H9 (cell line): ENCODE results near the gene MTMR12. TPM values are rescaled to one million over a fixed set of nuclear protein-coding genes. Genes with fewer than 3 reads are reported as not detected.
A peak's percentile ranks its signal among the peaks of the same experiment; 100 is the strongest.

ENCODE experiments used
- DNase-seq: peaks from one replicate; pipeline ENCODE4 v3.0.0-alpha.2; 2017
- H2AFZ ChIP-seq: one replicate; pipeline ENCODE4 v1.6.1; 2013; ENCODE audit warnings: mild to moderate bottlenecking, low read length, control low read depth, moderate library complexity
- H2AK5ac ChIP-seq: 2 replicates; pipeline ENCODE4 v1.6.1; 2013; ENCODE audit warnings: low read length, control low read depth, mixed read lengths; ENCODE audit not compliant: insufficient read length
- H2BK120ac ChIP-seq: one replicate; pipeline ENCODE4 v1.6.1; 2013; ENCODE audit warnings: low read depth, mild to moderate bottlenecking, low read length, control low read depth, inconsistent platforms; ENCODE audit not compliant: poor library complexity, severe bottlenecking
- H2BK12ac ChIP-seq: 2 replicates; pipeline ENCODE4 v1.6.1; 2013; ENCODE audit warnings: low read length, control low read depth, mixed read lengths, low read depth; ENCODE audit not compliant: insufficient read length
- H2BK15ac ChIP-seq: 2 replicates; pipeline ENCODE4 v1.6.1; 2013; ENCODE audit warnings: low read depth, low read length, control low read depth
- H2BK20ac ChIP-seq: one replicate; pipeline ENCODE4 v1.6.1; 2013; ENCODE audit warnings: low read depth, mild to moderate bottlenecking, low read length, control low read depth, inconsistent platforms; ENCODE audit not compliant: poor library complexity, severe bottlenecking
- H2BK5ac ChIP-seq: 2 replicates; pipeline ENCODE4 v1.6.1; 2013; ENCODE audit warnings: low read length, control low read depth, mixed read lengths; ENCODE audit not compliant: insufficient read length
- H3K14ac ChIP-seq: 2 replicates; pipeline ENCODE4 v1.6.1; 2013; ENCODE audit warnings: low read length, control low read depth; ENCODE audit not compliant: insufficient read depth
- H3K18ac ChIP-seq: 2 replicates; pipeline ENCODE4 v1.6.1; 2013; ENCODE audit warnings: low read depth, mild to moderate bottlenecking, mixed read lengths, low read length, control low read depth; ENCODE audit not compliant: insufficient read length
- H3K23ac ChIP-seq: 2 replicates; pipeline ENCODE4 v1.6.1; 2013; ENCODE audit warnings: low read length, control low read depth, mixed read lengths, low read depth; ENCODE audit not compliant: insufficient read length
- H3K23me2 ChIP-seq: 2 replicates; pipeline ENCODE4 v1.6.1; 2013; ENCODE audit warnings: low read depth, mild to moderate bottlenecking, mixed read lengths, low read length, control low read depth; ENCODE audit not compliant: insufficient read length, poor library complexity, severe bottlenecking
- H3K27ac ChIP-seq: 2 replicates; pipeline ENCODE4 v1.5.1; 2013; ENCODE audit warnings: low read length, control low read depth, mixed read lengths, low read depth; ENCODE audit not compliant: insufficient read length
- H3K27me3 ChIP-seq: 2 replicates; pipeline ENCODE4 v1.6.1; 2013; ENCODE audit warnings: low read length, control low read depth, inconsistent platforms; ENCODE audit not compliant: insufficient read depth
- H3K4ac ChIP-seq: 2 replicates; pipeline ENCODE4 v1.6.1; 2013; ENCODE audit warnings: low read depth, mild to moderate bottlenecking, control low read depth, inconsistent platforms, low read length, moderate library complexity
- H3K4me1 ChIP-seq: 2 replicates; pipeline ENCODE4 v1.6.1; 2013; ENCODE audit warnings: low read length, control low read depth, inconsistent platforms; ENCODE audit not compliant: insufficient read depth
- H3K4me2 ChIP-seq: 2 replicates; pipeline ENCODE4 v1.6.1; 2013; ENCODE audit warnings: low read length, control low read depth, mixed read lengths; ENCODE audit not compliant: insufficient read length, insufficient read depth
- H3K56ac ChIP-seq: 2 replicates; pipeline ENCODE4 v1.6.1; 2013; ENCODE audit warnings: low read depth, mild to moderate bottlenecking, mixed read lengths, low read length, control low read depth; ENCODE audit not compliant: insufficient read length
- H3K79me1 ChIP-seq: 2 replicates; pipeline ENCODE4 v1.6.1; 2013; ENCODE audit warnings: low read depth, mild to moderate bottlenecking, moderate library complexity, low read length, control low read depth, inconsistent platforms; ENCODE audit not compliant: insufficient read depth, poor library complexity, severe bottlenecking
- H3K79me2 ChIP-seq: 2 replicates; pipeline ENCODE4 v1.6.1; 2013; ENCODE audit warnings: low read length, control low read depth, inconsistent platforms; ENCODE audit not compliant: insufficient read depth
- H3K9ac ChIP-seq: 2 replicates; pipeline ENCODE4 v1.6.1; 2013; ENCODE audit warnings: low read length, control low read depth, mixed read lengths; ENCODE audit not compliant: insufficient read length; ENCODE audit errors: extremely low read depth
- H3K9me3 ChIP-seq: one replicate; pipeline ENCODE4 v1.6.1; 2013; ENCODE audit warnings: low read depth, low read length, inconsistent platforms; ENCODE audit not compliant: control insufficient read depth
- H3T11ph ChIP-seq: one replicate; pipeline ENCODE4 v1.6.1; 2013; ENCODE audit warnings: mild to moderate bottlenecking, low read length, control low read depth, inconsistent platforms
- H4K20me1 ChIP-seq: one replicate; pipeline ENCODE4 v1.6.1; 2013; ENCODE audit not compliant: control insufficient read depth, insufficient read length, insufficient read depth
- H4K5ac ChIP-seq: 2 replicates; pipeline ENCODE4 v1.6.1; 2013; ENCODE audit warnings: low read depth, mild to moderate bottlenecking, mixed read lengths, low read length, control low read depth; ENCODE audit not compliant: insufficient read length
- H4K8ac ChIP-seq: replicated peaks from 2 replicates; pipeline ENCODE4 v1.6.1; 2013; ENCODE audit warnings: low read length, control low read depth, mixed read lengths, low read depth; ENCODE audit not compliant: insufficient read length
- H4K91ac ChIP-seq: 2 replicates; pipeline ENCODE4 v1.6.1; 2013; ENCODE audit warnings: low read depth, mild to moderate bottlenecking, moderate library complexity, mixed read lengths, low read length, control low read depth; ENCODE audit not compliant: insufficient read length
- H3K27ac Mint-ChIP-seq, 3 experiments: 2 replicates in 2 of 3; 3 replicates in 1 of 3; pipeline ENCODE4 v1.8.0; 2020 to 2021; ENCODE audit warnings: mixed read lengths in 3 of 3, mild to moderate bottlenecking in 1 of 3, moderate library complexity in 1 of 3
- H3K27me3 Mint-ChIP-seq: 2 replicates; pipeline ENCODE4 v1.8.0; 2021; ENCODE audit warnings: low read depth, mild to moderate bottlenecking, moderate library complexity, mixed read lengths
- H3K36me3 Mint-ChIP-seq, 3 experiments: 2 replicates in 2 of 3; 3 replicates in 1 of 3; pipeline ENCODE4 v1.8.0; 2020 to 2021; ENCODE audit warnings: low read depth in 3 of 3, mixed read lengths in 3 of 3; ENCODE audit not compliant: insufficient read depth in 1 of 3
- H3K4me1 Mint-ChIP-seq, 2 experiments: 2 replicates each; pipeline ENCODE4 v1.8.0; 2020; ENCODE audit warnings: mixed read lengths in 2 of 2
- H3K4me3 Mint-ChIP-seq, 2 experiments: 2 replicates in 1 of 2; 3 replicates in 1 of 2; pipeline ENCODE4 v1.8.0; 2020 to 2021; ENCODE audit warnings: mild to moderate bottlenecking in 2 of 2, mixed read lengths in 2 of 2, moderate library complexity in 1 of 2
- H3K9me3 Mint-ChIP-seq, 2 experiments: 2 replicates in 1 of 2; 3 replicates in 1 of 2; pipeline ENCODE4 v1.8.0; 2020; ENCODE audit warnings: mild to moderate bottlenecking in 2 of 2, mixed read lengths in 2 of 2, moderate library complexity in 1 of 2
- WGBS: extraction: QIAGEN DNeasy Blood & Tissue Kit; methylation state at CpG from one replicate; pipeline ENCODE4 v1.1.7; 2013; ENCODE audit warnings: missing lambda C conversion rate, low lambda C conversion rate, mixed read lengths; ENCODE audit not compliant: insufficient read length; ENCODE audit errors: extremely low coverage; 5-methylcytosine and 5-hydroxymethylcytosine counted together
- total RNA-seq: library from RNA; stranded (reverse); gene quantifications from 2 replicates; pipeline ENCODE4 v1.2.1, GENCODE V29; 2021
- TF ChIP-seq, protein P1 (sequence below): fragments of 200-600 bp; sonication (generic); conservative IDR thresholded peaks from 3 replicates; pipeline ENCODE4 v1.8.0; 2021; ENCODE audit warnings: antibody characterized with exemption, mild to moderate bottlenecking

The MTMR12 gene
- total RNA-seq, 1 experiment from 2014 or later = 39.3 TPM

GRCh38 chr5:32283061-32283460 is 29.7 kb downstream of the MTMR12 start:
- Histone ChIP-seq H4K91ac (no peak overlapping the region), H3K79me2 (peaks cover 13% of the 10 kb centered on the region; the same call in 1 of the 2 replicates), H2AFZ (no peak overlapping the region), H2BK20ac (no peak overlapping the region), H3K27me3 (no peaks in the 10 kb centered on the region), H3K27ac (no peak overlapping the region), H2BK120ac (no peak overlapping the region), H4K5ac (no peak overlapping the region), H3T11ph (no peak overlapping the region), H3K56ac (no peak overlapping the region), H3K4me2 (no peak overlapping the region), H3K9ac (no peak overlapping the region), H3K4me1 (peaks cover 13% of the 10 kb centered on the region), H4K20me1 (no peaks in the 10 kb centered on the region), H3K23ac (no peak overlapping the region), H2BK12ac (no peak overlapping the region), H3K4ac (no peak overlapping the region), H2BK5ac (no peak overlapping the region), H3K18ac (no peak overlapping the region), H3K9me3 (no peaks in the 10 kb centered on the region), H3K23me2 (no peaks in the 10 kb centered on the region), H4K8ac (no peak overlapping the region), H3K79me1 (peaks cover 2% of the 10 kb centered on the region), H2AK5ac (no peak overlapping the region), H3K14ac (no peak overlapping the region), H2BK15ac (no peak overlapping the region)
- Mint-ChIP-seq H3K27me3 (no peaks in the 10 kb centered on the region), H3K27ac (peak overlapping the region in 1 of 3 experiments; percentile 80; a peak in 3 of 7 replicates), H3K36me3 (peaks cover 10 to 21% (median 18%) of the 10 kb centered on the region in 3 experiments), H3K4me1 (peaks cover 67 to 74% of the 10 kb centered on the region in 2 experiments), H3K9me3 (no peaks in the 10 kb centered on the region), H3K4me3 (no peak overlapping the region)
- WGBS = no CpG with 5 or more reads among the region's 1 CpG
- TF ChIP-seq, protein P1, sequence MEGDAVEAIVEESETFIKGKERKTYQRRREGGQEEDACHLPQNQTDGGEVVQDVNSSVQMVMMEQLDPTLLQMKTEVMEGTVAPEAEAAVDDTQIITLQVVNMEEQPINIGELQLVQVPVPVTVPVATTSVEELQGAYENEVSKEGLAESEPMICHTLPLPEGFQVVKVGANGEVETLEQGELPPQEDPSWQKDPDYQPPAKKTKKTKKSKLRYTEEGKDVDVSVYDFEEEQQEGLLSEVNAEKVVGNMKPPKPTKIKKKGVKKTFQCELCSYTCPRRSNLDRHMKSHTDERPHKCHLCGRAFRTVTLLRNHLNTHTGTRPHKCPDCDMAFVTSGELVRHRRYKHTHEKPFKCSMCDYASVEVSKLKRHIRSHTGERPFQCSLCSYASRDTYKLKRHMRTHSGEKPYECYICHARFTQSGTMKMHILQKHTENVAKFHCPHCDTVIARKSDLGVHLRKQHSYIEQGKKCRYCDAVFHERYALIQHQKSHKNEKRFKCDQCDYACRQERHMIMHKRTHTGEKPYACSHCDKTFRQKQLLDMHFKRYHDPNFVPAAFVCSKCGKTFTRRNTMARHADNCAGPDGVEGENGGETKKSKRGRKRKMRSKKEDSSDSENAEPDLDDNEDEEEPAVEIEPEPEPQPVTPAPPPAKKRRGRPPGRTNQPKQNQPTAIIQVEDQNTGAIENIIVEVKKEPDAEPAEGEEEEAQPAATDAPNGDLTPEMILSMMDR = no peak
- no peak for DNase-seq
